ENCODE results near the gene TUBGCP6. TPM values are rescaled to one million over a fixed set of nuclear protein-coding genes. Genes with fewer than 3 reads are reported as not detected.

Gene TUBGCP6
- total RNA-seq, 4 donors from 2014 or later, result 20.3 to 44.3 (median 32.2) TPM

DNA sequence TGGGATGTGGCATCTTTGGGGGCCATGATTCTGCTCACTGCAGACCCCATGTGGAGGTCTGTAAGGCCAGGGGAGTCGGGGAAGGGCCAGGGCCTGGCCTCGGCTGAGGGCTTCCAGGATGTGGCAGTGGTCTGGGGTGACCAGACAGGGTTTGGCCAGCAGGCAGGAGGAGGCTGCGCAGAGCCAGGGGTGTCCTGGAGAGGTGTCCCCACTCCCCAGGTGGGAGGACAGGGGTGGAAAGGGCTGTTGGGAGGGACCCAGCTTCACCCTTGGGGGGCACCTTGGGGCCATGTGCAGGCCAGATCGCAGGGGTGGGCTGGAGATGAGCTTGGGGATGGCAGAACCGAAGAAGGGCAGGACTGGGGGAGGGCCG is 70.9 kb downstream of the TUBGCP6 start:
- DNase-seq, result no peak
- Histone ChIP-seq H3K27me3 (peaks cover 0 to 78% (median 2%) of the 10 kb centered on the region in 4 donors), H3K36me3 (no peaks in the 10 kb centered on the region), H3K4me1 (peaks cover 3 to 28% (median 23%) of the 10 kb centered on the region in 3 donors), H3K27ac (no peak overlapping the region), H3K9me3 (no peaks in the 10 kb centered on the region), H3K4me3 (no peak overlapping the region)
- intact Hi-C loops (cut with DNase I), result no loop called here
- TF ChIP-seq, protein P1, sequence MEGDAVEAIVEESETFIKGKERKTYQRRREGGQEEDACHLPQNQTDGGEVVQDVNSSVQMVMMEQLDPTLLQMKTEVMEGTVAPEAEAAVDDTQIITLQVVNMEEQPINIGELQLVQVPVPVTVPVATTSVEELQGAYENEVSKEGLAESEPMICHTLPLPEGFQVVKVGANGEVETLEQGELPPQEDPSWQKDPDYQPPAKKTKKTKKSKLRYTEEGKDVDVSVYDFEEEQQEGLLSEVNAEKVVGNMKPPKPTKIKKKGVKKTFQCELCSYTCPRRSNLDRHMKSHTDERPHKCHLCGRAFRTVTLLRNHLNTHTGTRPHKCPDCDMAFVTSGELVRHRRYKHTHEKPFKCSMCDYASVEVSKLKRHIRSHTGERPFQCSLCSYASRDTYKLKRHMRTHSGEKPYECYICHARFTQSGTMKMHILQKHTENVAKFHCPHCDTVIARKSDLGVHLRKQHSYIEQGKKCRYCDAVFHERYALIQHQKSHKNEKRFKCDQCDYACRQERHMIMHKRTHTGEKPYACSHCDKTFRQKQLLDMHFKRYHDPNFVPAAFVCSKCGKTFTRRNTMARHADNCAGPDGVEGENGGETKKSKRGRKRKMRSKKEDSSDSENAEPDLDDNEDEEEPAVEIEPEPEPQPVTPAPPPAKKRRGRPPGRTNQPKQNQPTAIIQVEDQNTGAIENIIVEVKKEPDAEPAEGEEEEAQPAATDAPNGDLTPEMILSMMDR (IDR thresholded peaks at IDR 0.05), result no peak
- no peak for TF ChIP-seq POLR2A (IDR thresholded peaks at IDR 0.05)
- WGBS, 2 donors, result 71 to 92% methylated on average over 2 to 3 of the region's 6 CpGs

DNA sequence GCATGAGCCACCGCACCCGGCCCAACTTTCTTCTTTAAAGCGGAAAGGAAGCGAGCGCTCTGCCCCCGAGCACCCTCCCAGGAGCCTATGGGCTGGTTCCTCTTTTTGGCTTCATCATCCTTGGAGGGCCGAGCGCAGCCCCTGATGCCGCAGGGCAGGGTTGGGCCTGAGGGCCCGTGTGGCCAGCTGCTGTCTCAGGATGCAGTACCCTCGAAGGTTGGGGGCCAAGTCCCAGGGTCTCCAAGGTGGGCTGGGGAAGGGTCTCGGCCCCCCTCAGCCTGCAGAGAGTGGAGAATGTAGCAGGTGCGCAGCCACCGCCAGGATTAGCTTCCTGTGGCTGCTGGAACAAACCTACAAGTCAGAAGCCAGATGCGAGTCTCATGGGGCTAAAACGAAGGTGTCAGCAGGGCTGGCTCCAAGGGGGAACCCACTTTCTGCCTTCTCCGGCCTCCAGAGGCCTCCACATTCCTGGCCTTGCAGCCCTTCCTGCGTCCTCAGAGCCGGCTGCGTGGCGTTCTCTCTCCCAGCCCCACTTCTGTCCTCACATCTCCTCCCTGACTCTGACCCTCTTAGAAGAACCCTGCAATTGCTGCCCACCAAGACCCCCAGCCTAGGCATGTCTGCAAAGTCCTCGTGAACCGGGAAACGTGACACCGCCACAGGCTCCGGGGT is 71.4 kb downstream of the TUBGCP6 start:
- H3K9me3 ChIP-seq, result no peaks in the 10 kb centered on the region
- H3K36me3 ChIP-seq, result no peaks in the 10 kb centered on the region
- TF ChIP-seq, protein P1 (IDR thresholded peaks at IDR 0.05), result no peak
- TF ChIP-seq POLR2A (IDR thresholded peaks at IDR 0.05), result no peak
- H3K4me3 ChIP-seq, result no peak overlapping the region
- H3K4me1 ChIP-seq, result peaks cover 3 to 28% (median 23%) of the 10 kb centered on the region in 3 donors
- H3K27me3 ChIP-seq, result peaks cover 0 to 78% (median 2%) of the 10 kb centered on the region in 4 donors
- H3K27ac ChIP-seq, result no peak overlapping the region
- intact Hi-C loops (cut with DNase I), result no loop called here
- no peak for DNase-seq
- 54 to 78% methylated on average over 3 to 20 of the region's 26 CpGs for WGBS, 2 donors

DNA sequence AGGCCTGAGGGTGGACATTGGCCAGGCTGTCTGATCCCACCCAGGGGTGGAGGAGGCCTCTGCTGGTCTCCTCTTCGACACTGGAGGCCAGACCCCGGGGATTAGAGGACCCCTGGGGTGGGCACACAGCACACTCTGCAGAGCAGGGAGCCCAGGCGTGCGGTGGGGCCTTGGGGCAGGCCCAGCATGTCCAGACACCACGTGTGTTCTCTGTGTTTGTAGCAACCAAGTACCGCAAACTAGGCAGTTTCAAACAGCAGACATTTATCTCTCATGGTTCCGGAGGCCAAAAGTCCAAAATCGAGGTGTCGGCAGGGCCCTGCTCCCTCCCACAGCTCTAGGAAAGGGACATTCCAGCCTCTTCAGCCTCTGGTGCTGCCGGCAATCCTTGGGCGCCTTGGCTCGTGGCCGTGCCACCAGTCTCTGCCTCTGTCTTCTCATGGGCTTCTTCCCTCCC is 72.8 kb downstream of the TUBGCP6 start:
- 55 to 61% methylated on average over 8 to 9 of the region's 13 CpGs for WGBS, 2 donors
- Histone ChIP-seq H3K36me3 (no peaks in the 10 kb centered on the region), H3K27me3 (peaks cover 0 to 73% (median 2%) of the 10 kb centered on the region in 4 donors), H3K4me1 (peaks cover 3 to 28% (median 23%) of the 10 kb centered on the region in 3 donors), H3K27ac (no peak overlapping the region), H3K9me3 (no peaks in the 10 kb centered on the region), H3K4me3 (no peak overlapping the region)
- TF ChIP-seq POLR2A (IDR thresholded peaks at IDR 0.05), result no peak
- TF ChIP-seq, protein P1 (IDR thresholded peaks at IDR 0.05), result no peak
- intact Hi-C loops (cut with DNase I), result no loop called here
- no peak for DNase-seq

DNA sequence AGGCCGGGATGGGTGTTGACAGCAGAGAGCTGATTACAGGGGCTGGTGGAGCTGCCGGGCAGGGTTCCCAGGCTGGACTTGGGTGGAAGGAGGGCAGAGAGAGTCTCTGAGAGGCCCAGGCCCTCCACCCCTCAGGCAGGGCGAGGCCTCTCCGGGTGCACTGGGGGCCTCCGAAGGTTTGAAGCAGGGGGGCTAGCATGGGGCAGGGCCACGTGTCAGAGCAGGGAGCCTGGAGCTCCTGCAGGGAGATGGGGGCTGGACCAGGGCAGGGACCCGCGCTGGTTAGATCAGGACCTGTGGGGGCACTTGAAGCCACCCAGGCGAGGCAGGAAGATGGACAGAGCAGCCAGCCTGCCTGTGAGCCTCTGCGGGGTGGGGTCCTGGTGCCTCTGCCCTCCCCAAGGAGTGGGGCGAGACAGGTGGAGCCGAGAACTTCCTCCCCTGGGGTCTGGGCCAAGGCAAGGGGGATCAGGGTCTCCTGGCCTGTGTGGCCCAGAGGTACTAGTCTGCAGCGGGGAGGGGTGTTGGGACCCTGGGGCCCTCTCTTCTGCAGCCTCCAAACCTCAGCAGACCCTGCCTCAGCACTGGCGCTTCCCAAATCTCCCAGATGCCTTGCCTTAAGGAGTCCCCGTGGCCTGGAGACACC is 73.4 kb downstream of the TUBGCP6 start:
- Histone ChIP-seq H3K27me3 (peaks cover 0 to 68% (median 2%) of the 10 kb centered on the region in 4 donors), H3K4me3 (peak overlapping the region; percentile 30 to 84 (median 57)), H3K9me3 (no peaks in the 10 kb centered on the region), H3K4me1 (peaks cover 3 to 28% (median 23%) of the 10 kb centered on the region in 3 donors), H3K27ac (no peak overlapping the region), H3K36me3 (no peaks in the 10 kb centered on the region)
- DNase-seq, result no peak
- TF ChIP-seq, protein P1 (IDR thresholded peaks at IDR 0.05), result no peak
- TF ChIP-seq POLR2A (IDR thresholded peaks at IDR 0.05), result no peak
- 34 to 84% methylated on average over 4 to 6 of the region's 15 CpGs for WGBS, 2 donors
- intact Hi-C loops (cut with DNase I), result no loop called here

All from esophagus squamous epithelium (tissue), 5 donors.